Dedifferentiated amniotic fluid mesenchymal stem cell (primary cell): ENCODE results near the gene PTPN4.

Experiments used
- DNase-seq: peaks from one replicate; pipeline ENCODE4 v3.0.0-alpha.2; 2016; ENCODE audit errors: extremely low spot score

Gene PTPN4, protein sequence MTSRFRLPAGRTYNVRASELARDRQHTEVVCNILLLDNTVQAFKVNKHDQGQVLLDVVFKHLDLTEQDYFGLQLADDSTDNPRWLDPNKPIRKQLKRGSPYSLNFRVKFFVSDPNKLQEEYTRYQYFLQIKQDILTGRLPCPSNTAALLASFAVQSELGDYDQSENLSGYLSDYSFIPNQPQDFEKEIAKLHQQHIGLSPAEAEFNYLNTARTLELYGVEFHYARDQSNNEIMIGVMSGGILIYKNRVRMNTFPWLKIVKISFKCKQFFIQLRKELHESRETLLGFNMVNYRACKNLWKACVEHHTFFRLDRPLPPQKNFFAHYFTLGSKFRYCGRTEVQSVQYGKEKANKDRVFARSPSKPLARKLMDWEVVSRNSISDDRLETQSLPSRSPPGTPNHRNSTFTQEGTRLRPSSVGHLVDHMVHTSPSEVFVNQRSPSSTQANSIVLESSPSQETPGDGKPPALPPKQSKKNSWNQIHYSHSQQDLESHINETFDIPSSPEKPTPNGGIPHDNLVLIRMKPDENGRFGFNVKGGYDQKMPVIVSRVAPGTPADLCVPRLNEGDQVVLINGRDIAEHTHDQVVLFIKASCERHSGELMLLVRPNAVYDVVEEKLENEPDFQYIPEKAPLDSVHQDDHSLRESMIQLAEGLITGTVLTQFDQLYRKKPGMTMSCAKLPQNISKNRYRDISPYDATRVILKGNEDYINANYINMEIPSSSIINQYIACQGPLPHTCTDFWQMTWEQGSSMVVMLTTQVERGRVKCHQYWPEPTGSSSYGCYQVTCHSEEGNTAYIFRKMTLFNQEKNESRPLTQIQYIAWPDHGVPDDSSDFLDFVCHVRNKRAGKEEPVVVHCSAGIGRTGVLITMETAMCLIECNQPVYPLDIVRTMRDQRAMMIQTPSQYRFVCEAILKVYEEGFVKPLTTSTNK

DNA sequence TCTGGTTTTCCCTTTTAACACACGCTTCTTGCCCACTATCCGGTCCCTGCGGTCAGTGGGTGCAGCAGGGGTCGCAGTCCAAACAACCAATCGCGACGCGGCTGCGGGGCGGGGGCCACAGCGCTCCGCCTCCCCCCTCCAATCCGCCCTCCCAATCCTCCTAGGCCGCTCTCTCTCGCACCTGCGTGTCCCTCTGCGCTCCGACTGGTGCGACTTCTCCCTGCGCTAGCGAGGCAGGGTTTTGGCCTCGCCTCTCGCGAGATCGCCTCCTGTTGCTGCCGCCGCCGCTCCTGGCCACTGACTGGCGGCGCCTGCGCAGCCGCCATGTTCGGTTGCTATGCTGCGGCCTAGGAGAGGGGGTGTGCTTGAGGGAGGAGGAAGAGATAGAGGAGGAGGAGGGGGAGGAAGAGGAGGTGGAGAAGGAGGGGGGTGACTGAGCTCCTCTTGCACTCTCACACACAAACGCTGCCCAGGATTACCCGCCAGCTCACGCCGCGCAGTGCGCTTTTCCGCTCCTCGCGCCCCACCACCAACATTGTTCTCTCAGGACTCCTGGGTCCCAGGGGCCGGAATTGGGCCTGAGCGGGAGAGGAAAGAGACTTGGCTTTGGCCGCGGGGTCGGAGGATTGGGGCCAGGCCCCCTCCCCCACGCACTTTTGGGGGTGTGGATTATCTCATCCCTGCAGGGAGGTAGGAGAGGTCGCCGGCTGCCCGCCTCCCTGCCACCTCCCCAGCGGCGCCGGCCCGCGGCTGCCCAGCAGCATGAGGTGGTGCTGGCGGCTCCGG is at the start of gene PTPN4:
Gene PTPN4 (plus strand): TSS at position 472 of the 786 bp plus-strand sequence. CDS start 49,932 bp downstream, outside the sequence.
- DNase-seq = peak; percentile 95

DNA sequence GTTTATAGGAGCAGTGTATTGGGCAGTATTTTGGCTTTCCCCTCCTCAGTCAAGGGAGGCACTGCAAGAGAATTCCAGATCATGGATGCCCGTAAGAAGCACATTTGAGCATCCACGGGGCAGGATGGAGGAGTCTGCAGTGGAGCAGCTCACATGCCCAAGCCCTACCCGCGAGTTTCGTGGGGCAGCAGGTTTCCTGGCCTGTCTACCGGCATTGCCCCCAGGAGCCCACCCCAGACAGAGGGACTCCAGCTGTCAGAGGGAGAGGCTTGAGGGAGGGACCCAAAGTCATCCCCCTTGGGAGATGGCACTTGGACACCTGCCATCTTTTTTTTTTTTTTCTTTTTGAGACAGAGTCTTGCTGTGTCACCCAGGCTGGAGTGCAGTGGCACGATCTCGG is 49.4 kb upstream of the PTPN4 start:
- no peak for DNase-seq

DNA sequence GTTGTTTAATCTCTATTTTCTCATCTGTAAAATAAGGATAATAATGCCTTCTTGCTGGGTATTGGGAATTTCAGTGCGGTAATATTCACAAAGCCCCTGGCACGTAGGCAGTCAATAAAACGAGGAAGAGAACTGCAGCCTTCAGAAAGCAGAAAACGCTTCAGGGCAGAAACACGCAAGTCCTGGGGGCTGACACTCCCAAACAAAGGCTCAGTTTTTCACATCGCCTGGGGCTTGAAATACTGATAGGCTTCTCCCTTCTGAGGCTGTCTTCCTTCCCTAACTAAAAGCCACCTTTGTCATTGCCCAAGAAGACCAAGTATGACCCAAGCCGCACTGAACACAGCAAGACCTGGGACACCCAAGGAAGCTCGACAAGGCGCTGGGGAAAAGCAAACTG is 48.4 kb upstream of the PTPN4 start:
- no peak for DNase-seq

DNA sequence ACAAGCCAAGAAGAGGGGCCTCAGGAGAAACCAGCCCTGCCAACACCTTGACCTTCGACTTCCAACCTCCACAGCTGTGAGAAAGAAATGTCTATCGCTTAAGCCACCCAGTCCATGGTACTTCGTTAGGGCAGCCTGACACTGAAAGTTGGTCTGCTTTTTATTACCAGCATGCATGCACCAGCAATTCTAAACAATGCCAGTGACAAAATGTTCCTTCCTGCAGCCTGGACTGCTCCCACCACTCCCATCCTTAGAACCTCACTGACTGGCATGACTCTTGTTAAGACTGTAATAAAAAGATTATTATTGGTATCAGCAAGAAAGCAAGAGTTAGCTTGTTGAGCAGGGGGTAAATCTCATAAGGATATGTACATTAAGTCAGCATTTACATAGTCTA is 47.2 kb upstream of the PTPN4 start:
- no peak for DNase-seq

DNA sequence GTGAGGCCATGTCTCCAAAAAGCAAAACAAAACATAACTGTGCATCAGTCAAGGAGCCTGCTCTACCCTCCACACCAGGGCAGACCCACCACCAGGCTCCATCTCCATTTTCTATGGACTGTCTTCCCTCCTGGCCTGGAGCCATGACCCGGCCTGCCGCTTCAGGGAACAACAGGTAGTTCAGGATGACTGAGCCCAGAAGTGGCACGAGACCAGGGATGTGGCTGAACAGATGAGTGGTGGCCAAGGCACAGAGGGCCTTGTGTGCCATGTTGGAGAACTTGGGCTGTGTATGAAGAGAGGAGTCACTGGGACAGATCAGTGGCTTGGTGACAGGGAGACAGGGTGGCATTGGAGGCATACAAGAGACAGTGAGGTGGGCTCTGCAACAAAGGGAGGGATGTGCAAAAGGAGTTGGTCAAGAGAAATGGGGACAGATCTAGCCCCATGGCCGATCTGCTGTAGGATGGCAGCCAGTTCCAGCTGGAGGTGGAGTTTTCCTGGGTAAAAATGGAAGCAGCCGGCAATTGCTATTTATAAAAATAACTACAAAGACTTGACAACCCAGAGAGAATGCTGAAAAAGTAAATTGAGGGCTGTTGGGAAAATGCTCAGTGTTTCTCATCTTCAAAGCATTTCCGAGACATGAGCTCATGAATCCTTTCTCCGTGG is 45.8 kb upstream of the PTPN4 start:
- no peak for DNase-seq

DNA sequence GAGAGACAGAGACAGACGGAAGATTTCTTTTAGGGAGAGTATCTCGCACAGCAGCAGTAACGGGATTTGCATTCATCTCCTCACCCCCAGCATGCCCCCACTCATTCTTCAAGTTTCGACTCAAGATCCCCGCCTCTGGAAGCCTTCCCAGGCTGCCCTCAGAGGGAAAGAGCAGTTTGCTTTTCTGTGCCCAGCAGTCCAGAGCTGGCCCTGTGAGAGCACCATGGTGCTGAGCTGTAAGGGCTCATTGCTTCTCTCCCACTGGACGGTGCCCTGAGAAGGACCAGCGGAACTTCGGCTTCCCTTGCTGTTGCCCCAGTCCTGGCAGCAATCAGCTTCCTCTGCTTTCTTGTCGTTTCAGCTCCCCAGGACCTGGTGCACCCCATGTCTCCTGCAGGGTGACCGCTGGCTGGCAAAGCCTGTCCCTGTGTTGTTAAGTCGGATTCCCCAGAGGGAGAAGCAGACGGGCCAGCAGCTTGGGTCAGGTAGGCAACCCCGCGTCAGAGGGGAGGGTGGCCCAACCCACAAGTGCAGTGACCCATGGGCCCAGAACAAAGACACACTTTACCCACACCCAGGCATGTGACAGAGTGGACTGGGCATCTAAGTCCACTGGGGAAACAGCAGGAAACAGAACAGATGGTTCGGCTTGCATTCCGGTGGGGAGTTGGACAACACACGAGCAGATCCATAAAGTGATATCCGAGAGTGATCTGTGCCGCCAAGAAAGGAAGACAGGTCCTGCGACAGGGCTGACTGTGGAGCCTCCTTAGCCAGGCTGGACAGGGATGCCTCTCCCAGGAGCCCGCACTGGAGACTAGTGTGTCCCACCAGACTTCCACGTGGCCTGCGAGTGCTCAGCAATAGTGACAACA is 44.1 kb upstream of the PTPN4 start:
- DNase-seq = no peak

DNA sequence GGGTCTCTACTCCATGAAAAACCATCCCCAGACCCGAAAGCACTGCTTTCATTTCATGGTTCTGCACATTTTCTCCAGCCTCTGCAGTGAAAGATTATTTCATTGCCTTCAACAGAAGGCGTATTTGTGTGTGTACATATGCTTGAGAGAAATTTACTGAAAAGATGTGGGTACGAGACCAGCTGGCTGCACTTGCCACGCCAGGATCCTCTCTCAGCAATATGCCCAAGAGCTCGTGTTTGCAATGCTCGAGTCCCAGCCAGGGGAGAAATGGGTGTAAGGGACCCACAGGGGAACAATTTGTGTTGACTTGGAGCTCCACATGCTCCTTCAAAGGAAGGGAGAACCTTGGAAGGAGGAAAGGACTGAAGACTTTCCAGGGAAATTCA is 43.4 kb upstream of the PTPN4 start:
- DNase-seq = no peak

DNA sequence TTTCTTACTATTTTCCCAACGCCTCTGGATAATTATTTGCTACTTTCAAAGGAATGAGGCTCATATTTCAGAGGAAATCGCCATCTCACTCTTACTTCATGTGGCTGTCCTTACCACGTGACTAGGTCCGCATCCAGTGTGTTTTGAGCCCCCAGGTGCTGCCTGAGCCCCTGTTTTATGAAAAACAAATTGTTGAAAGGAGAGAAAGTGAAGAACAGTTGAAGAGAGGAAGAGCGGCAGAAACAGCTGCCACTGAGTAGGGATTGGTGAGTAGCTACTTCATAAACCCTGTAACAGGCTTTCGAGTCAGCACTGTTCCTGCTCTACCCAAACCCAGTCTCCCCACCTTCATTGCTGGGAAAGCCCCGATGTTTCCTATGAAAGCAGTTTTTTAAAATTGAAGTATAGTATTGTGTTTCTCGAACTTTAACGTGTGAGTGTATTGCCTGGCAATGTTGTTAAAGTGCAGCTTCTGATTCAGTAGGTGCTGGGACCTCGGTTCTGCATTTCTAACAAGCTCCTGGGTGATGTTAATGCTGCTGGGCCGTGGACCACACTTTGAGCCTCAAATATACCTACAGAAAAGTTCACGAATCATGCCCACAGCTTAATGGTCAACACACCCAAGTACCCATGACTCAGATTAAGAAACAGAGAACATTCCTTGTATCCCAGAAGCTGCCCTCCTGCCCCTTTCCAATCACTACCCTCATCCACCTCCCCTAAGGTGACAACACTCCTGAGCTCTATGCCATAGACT is 41.0 kb upstream of the PTPN4 start:
- DNase-seq = no peak

DNA sequence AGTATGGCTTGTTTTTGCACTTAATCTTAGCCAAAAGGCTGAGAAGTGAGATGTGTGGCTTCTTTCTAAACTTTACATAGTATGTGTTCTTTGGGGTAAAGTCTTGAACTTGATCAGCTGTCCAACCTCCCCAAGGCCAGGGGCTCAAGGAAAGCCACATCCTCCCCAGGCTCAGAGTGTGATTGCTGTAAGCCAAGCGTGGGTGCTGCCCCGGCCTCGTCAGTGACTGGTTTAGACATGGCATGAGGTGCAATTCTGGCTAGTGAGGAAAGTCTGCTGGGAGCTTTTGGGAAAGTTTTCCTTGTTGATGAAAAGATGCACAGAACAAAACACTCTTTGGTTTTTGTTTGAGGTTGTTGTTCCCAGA is 40.5 kb upstream of the PTPN4 start:
- DNase-seq = no peak

DNA sequence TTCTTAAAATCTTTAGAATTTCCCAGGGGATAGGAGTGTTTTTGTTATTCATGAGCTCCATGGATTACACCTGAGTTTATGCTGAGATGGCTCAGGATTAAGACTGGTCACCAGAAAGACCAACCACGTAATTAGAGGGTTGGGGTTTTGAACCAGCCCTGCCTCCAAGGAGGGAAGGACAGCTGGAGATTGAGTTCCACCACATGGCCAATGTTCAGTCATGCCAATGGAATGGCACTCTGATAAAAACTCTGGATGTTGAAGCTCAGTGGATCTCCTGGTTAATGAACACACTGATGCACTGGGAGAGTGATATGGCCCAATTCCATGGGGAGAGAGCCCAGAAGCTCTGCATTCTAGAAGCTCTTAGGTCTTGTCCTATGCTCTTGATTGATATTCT is 38.7 kb upstream of the PTPN4 start:
- no peak for DNase-seq

DNA sequence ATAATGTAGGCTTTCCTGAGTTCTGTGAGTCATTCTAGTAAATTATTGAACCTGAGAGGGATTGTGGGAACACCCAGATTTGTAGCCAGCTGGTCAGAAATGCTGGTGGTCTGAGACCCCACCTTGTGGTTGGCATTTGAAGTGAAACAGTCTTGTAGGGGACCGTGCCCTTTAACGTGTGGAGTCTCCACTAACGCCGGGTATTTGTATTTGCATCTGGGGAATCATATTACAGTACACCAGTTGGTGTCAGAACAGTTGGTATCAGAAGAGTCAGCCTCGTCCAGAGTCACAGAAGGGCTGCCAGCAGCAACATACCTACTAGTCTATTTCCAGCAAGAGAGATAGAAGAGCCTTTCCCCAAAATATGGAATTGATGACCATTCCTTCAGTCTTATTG is 38.3 kb upstream of the PTPN4 start:
- DNase-seq = no peak

DNA sequence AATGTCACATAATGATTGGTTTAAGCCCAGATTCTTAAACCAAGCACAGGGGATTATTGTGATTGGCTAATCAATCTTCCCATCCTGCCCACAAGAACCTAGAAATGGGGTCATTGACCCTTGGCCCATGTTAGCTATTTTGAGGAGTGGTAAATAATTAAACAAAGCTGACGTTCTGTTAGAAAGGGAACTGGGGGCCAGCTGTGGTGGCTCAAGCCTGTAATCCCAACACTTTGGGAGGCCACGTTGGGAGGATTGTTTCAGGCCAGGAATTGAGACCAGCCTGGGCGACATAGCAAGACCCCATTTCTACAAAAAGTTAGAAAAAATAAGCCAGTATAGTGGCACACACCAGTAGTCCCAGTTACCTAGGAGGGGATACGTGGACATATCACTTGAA is 37.8 kb upstream of the PTPN4 start:
- DNase-seq = no peak

DNA sequence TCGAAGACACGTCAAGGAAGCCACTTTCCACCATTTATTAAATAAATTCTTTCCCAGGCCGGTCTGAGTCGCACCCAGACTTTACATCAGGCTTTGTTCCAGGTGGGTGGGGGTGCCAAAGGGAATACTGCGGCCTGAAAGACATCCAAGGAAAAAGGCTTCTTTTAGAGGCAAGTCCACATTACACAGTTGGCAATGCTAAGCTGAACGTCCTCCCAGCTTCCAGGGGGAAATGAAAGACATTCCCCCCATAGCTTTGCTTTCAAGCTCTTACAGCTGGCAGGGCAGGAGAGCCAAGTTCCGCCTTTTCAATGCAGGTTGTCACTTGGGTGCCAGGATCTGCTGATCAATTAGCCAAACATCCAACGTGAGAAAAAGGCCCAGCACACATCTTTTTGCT is 36.5 kb upstream of the PTPN4 start:
- DNase-seq = no peak

DNA sequence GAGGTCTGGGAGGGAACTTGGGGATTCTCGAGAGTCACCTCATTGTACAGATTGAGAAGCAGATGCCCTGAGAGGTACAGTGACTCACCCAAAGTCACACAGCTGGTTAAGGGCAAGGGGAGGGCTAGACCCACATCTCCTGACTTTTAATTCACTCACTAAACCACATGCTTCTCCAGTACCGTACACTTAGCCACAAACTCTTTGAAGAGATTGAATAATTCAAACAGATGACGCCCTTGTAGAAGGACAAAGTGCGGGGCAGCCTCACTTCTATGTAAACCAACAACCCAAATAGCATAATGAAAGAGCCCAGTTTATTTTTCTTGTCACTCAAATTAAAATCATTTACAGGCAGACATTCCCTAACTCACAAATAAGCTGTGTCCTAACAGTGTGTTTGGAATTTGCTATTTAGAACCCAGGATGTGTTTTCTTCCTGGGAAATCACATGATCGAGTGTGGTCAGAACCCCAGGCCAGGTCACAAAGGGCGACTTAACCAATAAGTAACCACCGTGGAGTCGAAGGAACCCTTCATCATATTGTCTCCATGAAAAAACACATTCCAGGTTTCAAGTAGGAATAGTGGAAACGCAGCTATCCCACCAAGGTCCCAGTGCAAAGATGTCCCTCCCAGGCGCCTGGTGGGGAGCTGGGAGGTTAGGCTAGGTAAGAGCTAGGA is 35.8 kb upstream of the PTPN4 start:
- DNase-seq = no peak

DNA sequence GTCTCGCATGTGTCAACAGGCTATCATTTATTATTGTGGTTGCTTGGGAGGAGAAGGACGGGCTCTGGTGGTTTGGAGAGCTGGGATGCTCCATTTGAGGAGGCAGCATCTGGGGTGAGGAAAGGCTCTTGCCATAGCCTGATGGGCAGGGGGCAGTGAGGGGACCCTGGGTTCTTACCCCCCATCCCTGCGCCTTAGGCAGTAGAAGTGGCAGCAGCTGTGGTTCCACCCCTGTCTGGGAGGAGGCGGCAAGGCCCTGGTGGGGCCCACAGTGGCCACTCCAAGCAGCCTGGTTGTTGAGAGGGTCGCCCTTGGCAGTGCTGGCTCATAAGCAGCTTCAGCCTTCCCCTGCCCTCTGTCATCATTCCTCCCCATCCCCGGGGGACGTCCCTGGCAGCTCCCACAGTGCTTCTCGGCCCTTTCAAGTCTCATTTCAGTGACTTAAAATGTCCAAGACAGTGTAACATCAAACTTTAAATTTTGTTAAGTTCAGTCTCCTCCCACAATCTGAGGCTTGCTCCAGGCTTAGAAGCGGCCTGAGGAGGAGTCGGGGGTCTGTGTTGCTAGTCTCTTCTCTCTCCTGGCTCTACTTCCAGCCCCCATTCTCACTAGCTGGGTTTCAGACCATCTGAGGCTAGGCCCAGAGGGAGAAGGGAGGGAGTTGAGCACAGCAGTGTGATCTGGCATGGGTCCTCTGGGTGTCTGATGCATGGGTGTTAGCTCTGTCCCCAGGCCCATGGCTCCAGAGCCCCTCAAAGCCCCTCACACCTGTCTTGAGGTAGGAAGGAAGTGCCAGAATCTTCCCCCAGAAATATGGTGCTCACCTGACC is 34.9 kb upstream of the PTPN4 start:
- DNase-seq = no peak

DNA sequence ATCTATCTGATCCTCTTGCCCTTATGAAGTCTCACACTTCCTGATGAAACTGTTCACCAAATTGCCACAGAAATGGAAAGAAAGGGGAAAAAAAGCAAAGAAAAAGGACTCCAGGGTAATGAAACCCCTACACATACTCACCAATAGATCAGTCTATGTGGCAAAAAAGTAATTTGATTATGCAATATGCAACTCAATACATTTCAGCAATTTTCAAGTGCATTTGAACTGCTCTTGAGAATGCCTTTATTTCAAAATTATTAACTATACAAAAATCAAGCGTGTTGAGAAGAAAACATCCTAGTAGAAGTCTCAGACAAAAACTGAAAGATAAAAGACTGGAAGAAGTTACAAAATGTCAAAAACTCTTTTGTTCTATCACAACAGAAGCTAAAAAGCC is 32.2 kb upstream of the PTPN4 start:
- no peak for DNase-seq

DNA sequence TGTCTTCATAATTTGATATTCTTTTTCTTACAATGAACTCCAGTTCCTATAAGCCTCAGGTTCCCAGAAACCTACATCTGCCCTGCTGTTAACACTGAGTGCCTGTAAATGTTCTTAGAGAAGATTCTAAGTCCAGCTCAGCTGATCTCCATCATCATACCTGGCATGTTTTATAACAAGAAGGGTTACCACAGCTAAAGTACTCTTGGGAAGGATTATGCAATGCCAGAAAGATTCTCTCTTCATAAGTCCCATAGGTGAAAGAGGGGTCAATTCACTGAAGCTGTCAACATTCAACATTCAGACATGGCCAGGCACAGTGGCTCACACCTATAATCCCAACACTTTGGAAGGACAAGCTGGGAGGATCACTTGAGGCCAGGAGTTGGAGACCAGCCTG is 31.3 kb upstream of the PTPN4 start:
- DNase-seq = no peak

DNA sequence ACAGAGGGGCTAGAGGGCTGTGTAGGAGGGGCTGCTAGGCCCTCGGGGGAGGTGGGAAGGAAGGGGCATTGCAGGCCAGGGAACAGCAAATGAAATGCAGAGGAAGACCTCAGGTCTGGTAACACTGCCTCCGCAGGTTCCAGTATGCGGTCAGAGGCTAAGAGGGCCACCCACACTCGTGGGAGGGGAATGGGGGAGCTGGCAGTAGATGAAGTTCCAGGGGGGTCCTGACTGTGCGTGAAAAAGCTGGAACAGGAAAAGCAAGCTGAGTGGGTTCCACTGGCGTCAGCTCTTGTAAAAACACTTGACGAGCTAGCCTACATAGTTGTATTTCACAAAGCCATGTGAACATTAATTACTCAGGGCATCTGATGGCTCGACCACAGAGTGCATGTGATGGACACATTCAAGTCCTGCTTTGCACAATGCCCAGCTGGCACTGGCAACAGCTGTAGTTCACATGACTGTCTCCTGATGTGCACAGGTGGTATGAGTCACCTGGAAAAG is 29.0 kb upstream of the PTPN4 start:
- no peak for DNase-seq
